DOHH2 (cell line): Measurements from ENCODE around the gene PHF23.

ENCODE experiments used
- H3F3A ChIP-seq: fragments of 200-600 bp; sonication (generic), shearing (Covaris generic); 2 replicates; pipeline ENCODE4 v1.6.0; 2016; ENCODE audit warnings: antibody characterized with exemption, mild to moderate bottlenecking; ENCODE audit not compliant: control insufficient read depth, insufficient read depth
- H3K27ac ChIP-seq: fragments of 200-600 bp; sonication (generic); 2 replicates; pipeline ENCODE4 v1.5.1; 2014; ENCODE audit warnings: low read depth, mild to moderate bottlenecking, low read length, moderate library complexity
- H3K27me3 ChIP-seq: fragments of 200-600 bp; sonication (generic); 2 replicates; pipeline ENCODE4 v1.6.1; 2014; ENCODE audit warnings: mild to moderate bottlenecking, low read length, mixed read lengths; ENCODE audit not compliant: control insufficient read depth
- H3K36me3 ChIP-seq: fragments of 200-600 bp; sonication (generic); 2 replicates; pipeline ENCODE4 v1.6.1; 2014; ENCODE audit warnings: mild to moderate bottlenecking, low read length, moderate library complexity, mixed read lengths; ENCODE audit not compliant: control insufficient read depth
- H3K4me1 ChIP-seq: fragments of 200-600 bp; sonication (generic); 2 replicates; pipeline ENCODE4 v1.6.1; 2014; ENCODE audit warnings: mild to moderate bottlenecking, low read length, mixed read lengths; ENCODE audit not compliant: control insufficient read depth
- H3K4me2 ChIP-seq: fragments of 200-600 bp; sonication (generic); 2 replicates; pipeline ENCODE4 v1.6.0; 2014; ENCODE audit warnings: mild to moderate bottlenecking, low read length, moderate library complexity
- H3K4me3 ChIP-seq: fragments of 200-600 bp; sonication (generic); 2 replicates; pipeline ENCODE4 v1.5.1; 2014; ENCODE audit warnings: mild to moderate bottlenecking, low read length, mixed read lengths
- H3K79me2 ChIP-seq: fragments of 200-600 bp; sonication (generic); 2 replicates; pipeline ENCODE4 v1.6.1; 2014; ENCODE audit warnings: mild to moderate bottlenecking, low read length, mixed read lengths; ENCODE audit not compliant: control insufficient read depth
- H3K9me2 ChIP-seq: fragments of 200-600 bp; sonication (generic); replicated peaks from 2 replicates; pipeline ENCODE4 v1.6.1; 2014; ENCODE audit warnings: mild to moderate bottlenecking, low read length, mixed read lengths; ENCODE audit not compliant: control insufficient read depth
- H3K9me3 ChIP-seq: fragments of 200-600 bp; sonication (generic); 2 replicates; pipeline ENCODE4 v1.6.1; 2014; ENCODE audit warnings: antibody characterized with exemption, low read length, mixed read lengths; ENCODE audit not compliant: control insufficient read depth, insufficient read depth
- H4K20me1 ChIP-seq: fragments of 200-600 bp; sonication (generic); 2 replicates; pipeline ENCODE4 v1.6.0; 2014; ENCODE audit warnings: low read depth, mild to moderate bottlenecking, antibody characterized with exemption, low read length, moderate library complexity; ENCODE audit not compliant: control insufficient read depth, insufficient read depth
- CTCF ChIP-seq: fragments of 200-600 bp; sonication (generic); IDR thresholded peaks from one replicate; pipeline ENCODE4 v1.5.1; 2014; ENCODE audit warnings: antibody characterized with exemption, mild to moderate bottlenecking, low read depth, low read length; ENCODE audit not compliant: poor library complexity, severe bottlenecking
- EZH2phosphoT487 ChIP-seq: fragments of 200-600 bp; sonication (generic); IDR thresholded peaks from 2 replicates; pipeline ENCODE4 v1.6.1; 2017; ENCODE audit warnings: borderline replicate concordance, mild to moderate bottlenecking, antibody characterized with exemption, low read length, moderate library complexity, mixed read lengths

Gene PHF23

GRCh38 chr17:7213895-7214299 is 25.4 kb downstream of the PHF23 start:
- Histone ChIP-seq H3K27me3 (no peaks in the 10 kb centered on the region), H3K79me2 (peaks cover 44% of the 10 kb centered on the region), H4K20me1 (no peaks in the 10 kb centered on the region; the same call in 1 of the 2 replicates), H3F3A (peaks cover 11% of the 10 kb centered on the region), H3K4me3 (peak overlapping the region; percentile 72), H3K36me3 (no peaks in the 10 kb centered on the region), H3K9me2 (no peaks in the 10 kb centered on the region), H3K9me3 (no peaks in the 10 kb centered on the region), H3K27ac (peak overlapping the region; percentile 28), H3K4me2 (peak overlapping the region; percentile 83), H3K4me1 (peaks cover 49% of the 10 kb centered on the region)
- TF ChIP-seq CTCF (peak; percentile 87), EZH2phosphoT487 (no peak)

- Histone ChIP-seq H3K36me3 (no peaks in the 10 kb centered on the region), H3K79me2 (peaks cover 39% of the 10 kb centered on the region), H3K9me2 (no peaks in the 10 kb centered on the region), H4K20me1 (no peaks in the 10 kb centered on the region; the same call in 1 of the 2 replicates), H3K27ac (no peak overlapping the region), H3K4me2 (no peak overlapping the region), H3K4me3 (no peak overlapping the region), H3K4me1 (peaks cover 30% of the 10 kb centered on the region), H3F3A (0 out of 2 replicates have a peak, but pooled peaks cover 4% of the 10 kb centered on the region), H3K27me3 (no peaks in the 10 kb centered on the region), H3K9me3 (no peaks in the 10 kb centered on the region)
- no peak for TF ChIP-seq CTCF
- TF ChIP-seq EZH2phosphoT487 = no peak
Observed at GRCh38 chr17:7211491-7212273, 27.6 kb downstream of the PHF23 start.

GRCh38 chr17:7208754-7209460 is 30.4 kb downstream of the PHF23 start:
- Histone ChIP-seq H3K4me3 (no peak overlapping the region), H3K79me2 (peaks cover 27% of the 10 kb centered on the region), H3K4me2 (no peak overlapping the region), H3K9me3 (no peaks in the 10 kb centered on the region), H3K27ac (no peak overlapping the region), H3K27me3 (no peaks in the 10 kb centered on the region), H3F3A (0 out of 2 replicates have a peak, but pooled peaks cover 4% of the 10 kb centered on the region), H4K20me1 (no peaks in the 10 kb centered on the region; the same call in 1 of the 2 replicates), H3K4me1 (peaks cover 28% of the 10 kb centered on the region), H3K9me2 (no peaks in the 10 kb centered on the region), H3K36me3 (peaks cover under 1% of the 10 kb centered on the region; the same call in 1 of the 2 replicates)
- TF ChIP-seq CTCF = no peak
- no peak for TF ChIP-seq EZH2phosphoT487
